Left lung (tissue), 10 donors: ENCODE results near the gene PPP1R1C. TPM values are rescaled to one million over a fixed set of nuclear protein-coding genes. Genes with fewer than 3 reads are reported as not detected.

ENCODE experiments used
- ATAC-seq: fragments of 200-7000 bp; cut with Tn5 transposase; one replicate; pipeline ENCODE4 v1.9.1; 2020; ENCODE audit warnings: moderate library complexity
- DNase-seq, 4 donors: peaks; one replicate each; pipeline ENCODE4 v3.0.0-alpha.2; 2013 to 2020
- H3K27ac ChIP-seq, 2 donors: fragments of 200-600 bp; sonication (generic) in 1 of 2; one replicate each; pipeline versions ENCODE4 v1.5.0 to v1.8.0; 2020 to 2021
- H3K27me3 ChIP-seq, 2 donors: fragments of 200-600 bp; sonication (generic) in 1 of 2; one replicate each; pipeline versions ENCODE4 v1.5.0 to v1.8.0; 2020 to 2021
- H3K36me3 ChIP-seq, 2 donors: fragments of 200-600 bp; sonication (generic) in 1 of 2; one replicate each; pipeline versions ENCODE4 v1.5.0 to v1.8.0; 2020 to 2021
- H3K4me1 ChIP-seq, 2 donors: fragments of 200-600 bp; one replicate each; pipeline ENCODE4 v1.8.0; 2021
- H3K4me3 ChIP-seq, 2 donors: fragments of 200-600 bp; sonication (generic) in 1 of 2; one replicate each; pipeline versions ENCODE4 v1.5.0 to v1.8.0; 2020 to 2021; ENCODE audit warnings: mild to moderate bottlenecking in 1 of 2
- H3K9me3 ChIP-seq, 2 donors: fragments of 200-600 bp; sonication (generic) in 1 of 2; one replicate each; pipeline versions ENCODE4 v1.5.0 to v1.8.0; 2020 to 2021
- intact Hi-C, 2 donors: fragments of 100-400 bp; cut with DNase I; formaldehyde crosslinking; loops; one replicate each; pipeline versions ENCODE4 v1.11.2 to v1.14.2; 2022
- polyA plus RNA-seq, 6 donors: library from polyadenylated mRNA; unstranded; fragments of 120-200 nt; gene quantifications; one replicate each; pipeline ENCODE4 v1.2.1, GENCODE V29; 2013; ENCODE audit not compliant: insufficient read length in 6 of 6
- total RNA-seq, 2 donors: library from RNA; stranded (reverse); fragmentation: NEBNext Ultra II Directional; extraction: Animal tissue kit (Norgen Biotek cat#: 25700); gene quantifications; one replicate each; pipeline ENCODE4 v1.2.1, GENCODE V29; 2021
- TF ChIP-seq, protein P1 (sequence below), 2 donors: fragments of 200-600 bp; sonication (generic) in 1 of 2; IDR thresholded peaks; one replicate each; pipeline versions ENCODE4 v1.5.0 to v1.8.0; 2021; ENCODE audit warnings: antibody characterized with exemption in 2 of 2
- donor health status: DM: no; HTN: yes; CAD: no.
- donor health status: DM: no; HTN: no; CAD: no.

The PPP1R1C gene
- total and polyA plus RNA-seq, 8 donors: 0.79 to 11.8 (median 2.8) TPM

DNA sequence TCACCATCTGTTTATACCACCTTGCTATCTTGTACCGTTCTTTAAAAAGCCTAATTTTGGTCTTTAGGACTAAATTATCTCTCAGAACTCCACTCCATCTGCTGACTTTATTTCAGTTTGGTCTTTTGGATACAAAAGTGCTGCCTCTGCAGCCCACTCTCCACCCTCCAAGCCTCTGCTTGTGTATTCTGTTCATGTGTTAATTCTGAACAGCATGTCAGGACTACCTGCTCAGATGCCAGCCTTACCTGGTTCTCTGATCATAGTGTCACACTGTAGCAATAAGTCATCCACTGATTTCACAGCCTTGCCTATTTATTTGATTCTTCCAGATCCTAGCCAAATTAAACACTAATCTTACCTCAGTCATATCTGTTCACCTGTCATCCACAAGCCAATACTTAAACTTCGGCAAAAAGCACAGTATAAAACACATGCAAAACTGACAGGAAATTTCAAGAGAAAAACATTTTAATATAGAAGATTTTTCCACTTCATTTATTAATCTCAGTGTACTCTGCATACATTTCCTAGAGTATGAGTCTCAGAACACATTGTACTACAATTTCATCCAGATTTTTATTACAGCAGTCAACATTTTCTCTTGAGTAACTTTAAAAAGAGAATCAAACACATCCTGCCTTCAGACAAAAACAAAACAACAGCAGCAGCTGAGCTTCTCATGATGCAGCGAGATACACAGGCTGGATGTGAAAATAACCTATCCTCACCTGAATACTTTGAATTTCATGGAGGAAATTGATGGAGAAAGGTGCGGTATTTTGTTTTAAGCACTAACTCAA, 64.9 kb downstream of the PPP1R1C start:
- intact Hi-C loops: no loop called here
- H3K27me3 ChIP-seq: no peaks in the 10 kb centered on the region
- ATAC-seq: no peak
- TF ChIP-seq, protein P1, sequence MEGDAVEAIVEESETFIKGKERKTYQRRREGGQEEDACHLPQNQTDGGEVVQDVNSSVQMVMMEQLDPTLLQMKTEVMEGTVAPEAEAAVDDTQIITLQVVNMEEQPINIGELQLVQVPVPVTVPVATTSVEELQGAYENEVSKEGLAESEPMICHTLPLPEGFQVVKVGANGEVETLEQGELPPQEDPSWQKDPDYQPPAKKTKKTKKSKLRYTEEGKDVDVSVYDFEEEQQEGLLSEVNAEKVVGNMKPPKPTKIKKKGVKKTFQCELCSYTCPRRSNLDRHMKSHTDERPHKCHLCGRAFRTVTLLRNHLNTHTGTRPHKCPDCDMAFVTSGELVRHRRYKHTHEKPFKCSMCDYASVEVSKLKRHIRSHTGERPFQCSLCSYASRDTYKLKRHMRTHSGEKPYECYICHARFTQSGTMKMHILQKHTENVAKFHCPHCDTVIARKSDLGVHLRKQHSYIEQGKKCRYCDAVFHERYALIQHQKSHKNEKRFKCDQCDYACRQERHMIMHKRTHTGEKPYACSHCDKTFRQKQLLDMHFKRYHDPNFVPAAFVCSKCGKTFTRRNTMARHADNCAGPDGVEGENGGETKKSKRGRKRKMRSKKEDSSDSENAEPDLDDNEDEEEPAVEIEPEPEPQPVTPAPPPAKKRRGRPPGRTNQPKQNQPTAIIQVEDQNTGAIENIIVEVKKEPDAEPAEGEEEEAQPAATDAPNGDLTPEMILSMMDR (IDR thresholded peaks at IDR 0.05): no peak
- H3K4me3 ChIP-seq: no peak overlapping the region
- DNase-seq: no peak
- H3K4me1 ChIP-seq: no peaks in the 10 kb centered on the region
- no peaks in the 10 kb centered on the region for H3K36me3 ChIP-seq
- no peak overlapping the region for H3K27ac ChIP-seq
- H3K9me3 ChIP-seq: no peaks in the 10 kb centered on the region

DNA sequence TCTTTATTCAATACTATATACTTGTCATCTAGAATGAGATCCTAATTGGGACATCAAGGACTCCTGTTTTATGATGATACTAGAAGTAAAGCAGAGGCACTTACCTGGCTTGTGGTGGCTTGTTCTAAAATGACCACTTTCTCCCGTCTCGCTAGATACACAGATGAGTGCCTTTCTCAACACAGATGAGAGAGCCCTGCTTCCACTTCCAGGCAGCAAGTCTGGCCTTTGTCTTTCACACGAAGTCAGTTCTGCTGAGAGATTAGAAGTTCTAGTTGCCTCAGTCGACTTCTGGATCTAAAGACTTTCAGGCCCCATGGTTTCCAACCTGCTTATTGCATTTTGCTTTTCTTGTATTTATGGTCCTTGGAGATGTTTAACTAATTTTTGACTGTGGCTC, 70.3 kb downstream of the PPP1R1C start:
- intact Hi-C loops: no loop called here
- TF ChIP-seq, protein P1 (IDR thresholded peaks at IDR 0.05): no peak
- Histone ChIP-seq H3K4me3 (no peak overlapping the region), H3K4me1 (no peaks in the 10 kb centered on the region), H3K27ac (no peak overlapping the region), H3K36me3 (no peaks in the 10 kb centered on the region), H3K9me3 (no peaks in the 10 kb centered on the region), H3K27me3 (no peaks in the 10 kb centered on the region)
- ATAC-seq: no peak
- no peak for DNase-seq

DNA sequence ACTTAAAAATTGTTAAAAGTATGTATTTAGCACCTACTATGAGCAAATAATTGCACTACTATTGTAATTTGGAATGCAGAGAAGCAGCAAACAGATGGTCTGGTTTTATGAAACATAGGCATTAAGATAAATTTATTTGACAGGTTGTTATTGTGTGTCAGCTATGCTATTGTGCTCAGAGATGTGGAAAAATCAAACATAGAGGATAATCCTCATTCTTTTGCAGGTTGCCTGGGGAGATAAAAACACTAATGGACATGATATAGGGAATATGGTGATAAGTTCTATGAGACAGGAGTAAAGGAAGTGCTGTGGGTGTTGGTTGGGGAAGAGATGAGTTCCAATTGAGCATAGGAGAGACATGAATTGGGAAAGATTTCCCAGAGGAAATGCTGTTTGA, 71.3 kb downstream of the PPP1R1C start:
- intact Hi-C loops: no loop called here
- Histone ChIP-seq H3K9me3 (no peaks in the 10 kb centered on the region), H3K36me3 (no peaks in the 10 kb centered on the region), H3K4me3 (no peak overlapping the region), H3K4me1 (no peaks in the 10 kb centered on the region), H3K27ac (no peak overlapping the region), H3K27me3 (no peaks in the 10 kb centered on the region)
- DNase-seq: no peak
- TF ChIP-seq, protein P1 (IDR thresholded peaks at IDR 0.05): no peak
- ATAC-seq: no peak

DNA sequence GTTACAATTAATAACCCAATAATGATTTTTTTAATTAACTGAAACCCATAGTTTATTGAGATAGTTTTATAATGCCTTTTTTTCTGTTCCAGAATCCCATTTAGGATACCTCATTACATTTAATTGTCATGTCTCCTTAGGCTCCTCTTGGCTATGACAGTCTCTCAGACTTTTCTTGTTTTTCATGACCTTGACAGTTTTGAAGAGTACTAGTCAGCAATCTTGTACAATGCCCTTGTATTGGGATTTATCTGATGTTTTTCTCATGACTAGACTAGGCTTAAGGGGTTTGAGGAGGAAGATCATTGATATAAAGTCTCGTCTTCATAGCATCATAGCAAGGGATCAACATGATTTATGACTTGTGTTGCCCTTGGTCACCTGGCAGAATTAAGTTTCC, 72.4 kb downstream of the PPP1R1C start:
- DNase-seq: no peak
- no peaks in the 10 kb centered on the region for H3K9me3 ChIP-seq

DNA sequence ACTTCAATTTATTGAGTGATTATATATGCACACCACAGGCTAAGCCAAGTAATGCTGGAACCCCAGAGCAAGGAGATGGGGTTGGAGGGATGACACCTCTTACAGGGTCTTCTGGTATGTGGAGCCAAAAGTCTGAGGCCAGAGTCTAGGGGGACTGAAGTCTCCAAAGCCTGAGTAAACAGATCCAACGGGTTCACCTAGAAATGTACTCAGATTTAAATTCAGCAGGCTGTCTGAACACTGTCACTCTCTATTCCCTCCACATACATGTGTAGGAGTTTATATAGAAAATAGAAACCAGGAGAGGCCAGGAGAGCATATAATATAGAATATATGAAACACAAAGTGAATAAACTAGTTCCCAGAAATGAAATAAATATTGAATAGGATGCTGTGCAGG, 76.1 kb downstream of the PPP1R1C start:
- H3K4me3 ChIP-seq: no peak overlapping the region
- no peaks in the 10 kb centered on the region for H3K4me1 ChIP-seq
- no peaks in the 10 kb centered on the region for H3K36me3 ChIP-seq
- no peaks in the 10 kb centered on the region for H3K27me3 ChIP-seq
- H3K27ac ChIP-seq: no peak overlapping the region
- H3K9me3 ChIP-seq: no peaks in the 10 kb centered on the region
- no peak for ATAC-seq
- no peak for DNase-seq
- TF ChIP-seq, protein P1 (IDR thresholded peaks at IDR 0.05): no peak
- intact Hi-C loops: no loop called here

More for the DNA sequence above, 72.4 kb downstream of the PPP1R1C start:
- TF ChIP-seq, protein P1 (IDR thresholded peaks at IDR 0.05): no peak
- H3K36me3 ChIP-seq: no peaks in the 10 kb centered on the region
- H3K4me3 ChIP-seq: no peak overlapping the region
- intact Hi-C loops: no loop called here
- H3K27me3 ChIP-seq: no peaks in the 10 kb centered on the region
- H3K27ac ChIP-seq: no peak overlapping the region
- H3K4me1 ChIP-seq: no peaks in the 10 kb centered on the region
- ATAC-seq: no peak
